ENCODE measurements around the gene EVA1C. TPM values are rescaled to one million over a fixed set of nuclear protein-coding genes. Genes with fewer than 3 reads are reported as not detected.
"Not testable (repeated sequence)": the region's sequence is repeated elsewhere in the genome, so short reads cannot be mapped to it uniquely, and the experiment has no call there.

Gene EVA1C
- total RNA-seq, 4 donors from 2014 or later = 57.4 to 108 (median 66.7) TPM

DNA sequence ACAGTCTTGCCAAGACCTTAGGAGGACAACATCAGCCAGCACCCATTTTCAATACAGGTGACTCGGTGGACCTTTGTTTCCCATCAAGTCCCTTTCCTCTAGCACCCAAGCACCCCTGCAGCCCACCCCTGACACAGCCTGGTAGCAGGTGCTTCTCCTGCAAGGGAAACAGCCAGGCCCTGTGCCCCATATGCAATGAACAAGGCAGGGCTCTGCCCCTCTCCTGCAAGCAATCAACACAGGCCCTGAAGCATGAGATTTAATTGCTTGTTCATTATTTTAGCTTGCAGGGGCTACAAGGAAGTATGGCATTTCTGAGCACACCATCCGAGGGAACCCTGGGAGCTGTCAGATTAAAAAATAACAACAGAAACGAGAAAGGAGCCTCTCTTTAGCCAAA lies 137.4 kb downstream of the EVA1C start:
- peak in 1 of 2 donors; percentile 46 for DNase-seq (ENCODE audit: low spot score in 2 of 2)
- intact Hi-C loops (cut with DNase I; ENCODE audit: low total_unique reads) = no loop called here
- WGBS, 2 donors = 83 to 86% methylated on average over 3 of the region's 3 CpGs
- TF ChIP-seq, protein P1, sequence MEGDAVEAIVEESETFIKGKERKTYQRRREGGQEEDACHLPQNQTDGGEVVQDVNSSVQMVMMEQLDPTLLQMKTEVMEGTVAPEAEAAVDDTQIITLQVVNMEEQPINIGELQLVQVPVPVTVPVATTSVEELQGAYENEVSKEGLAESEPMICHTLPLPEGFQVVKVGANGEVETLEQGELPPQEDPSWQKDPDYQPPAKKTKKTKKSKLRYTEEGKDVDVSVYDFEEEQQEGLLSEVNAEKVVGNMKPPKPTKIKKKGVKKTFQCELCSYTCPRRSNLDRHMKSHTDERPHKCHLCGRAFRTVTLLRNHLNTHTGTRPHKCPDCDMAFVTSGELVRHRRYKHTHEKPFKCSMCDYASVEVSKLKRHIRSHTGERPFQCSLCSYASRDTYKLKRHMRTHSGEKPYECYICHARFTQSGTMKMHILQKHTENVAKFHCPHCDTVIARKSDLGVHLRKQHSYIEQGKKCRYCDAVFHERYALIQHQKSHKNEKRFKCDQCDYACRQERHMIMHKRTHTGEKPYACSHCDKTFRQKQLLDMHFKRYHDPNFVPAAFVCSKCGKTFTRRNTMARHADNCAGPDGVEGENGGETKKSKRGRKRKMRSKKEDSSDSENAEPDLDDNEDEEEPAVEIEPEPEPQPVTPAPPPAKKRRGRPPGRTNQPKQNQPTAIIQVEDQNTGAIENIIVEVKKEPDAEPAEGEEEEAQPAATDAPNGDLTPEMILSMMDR (IDR thresholded peaks at IDR 0.05) = no peak
- TF ChIP-seq POLR2A (IDR thresholded peaks at IDR 0.05) = no peak
- no peak overlapping the region for H3K4me3 ChIP-seq (ENCODE audit: low read depth, poor library complexity, severe bottlenecking)

DNA sequence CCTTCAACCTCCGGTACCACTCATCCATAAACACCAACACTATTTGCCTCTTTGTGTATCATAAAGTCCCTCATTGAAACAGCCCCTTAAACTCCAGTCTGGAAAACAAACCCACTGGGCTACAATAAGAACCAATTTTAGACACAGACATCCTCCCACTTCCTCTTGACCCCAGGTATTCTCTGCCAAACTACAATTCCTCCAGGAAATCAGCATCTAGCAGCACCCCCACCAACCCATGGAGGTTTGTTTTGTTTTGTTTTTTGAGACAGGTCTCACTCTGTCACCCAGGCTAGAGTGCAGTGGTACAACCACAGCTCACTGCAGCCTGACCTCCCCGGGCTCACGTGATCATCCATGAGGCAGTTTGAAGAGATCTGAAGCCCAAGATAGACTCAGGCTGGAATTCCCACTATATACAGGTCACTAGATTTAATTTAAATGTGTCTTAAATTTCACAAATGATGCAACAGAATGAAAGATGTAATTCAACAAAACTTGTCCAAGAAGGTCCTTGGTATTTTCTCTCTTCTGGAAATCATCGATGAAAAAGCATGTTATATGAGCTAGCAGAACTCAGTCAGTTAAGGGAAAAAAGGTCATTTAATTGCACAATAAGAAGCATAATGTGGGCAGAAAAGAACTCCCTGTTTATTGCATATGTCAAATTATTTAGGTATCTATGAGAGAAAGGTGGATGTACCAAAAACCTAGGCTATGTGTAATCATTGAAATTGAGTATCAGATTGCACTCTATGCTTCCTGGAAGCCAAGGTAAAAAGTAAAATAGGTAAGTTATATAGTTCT lies 142.5 kb downstream of the EVA1C start:
- TF ChIP-seq, protein P1 (IDR thresholded peaks at IDR 0.05) = no peak
- TF ChIP-seq POLR2A (IDR thresholded peaks at IDR 0.05) = no peak
- intact Hi-C loops (cut with DNase I; ENCODE audit: low total_unique reads) = no loop called here
- H3K4me3 ChIP-seq (ENCODE audit: low read depth, poor library complexity, severe bottlenecking) = no peak overlapping the region
- 92 to 96% methylated on average over 4 of the region's 4 CpGs for WGBS, 2 donors
- no peak for DNase-seq (ENCODE audit: low spot score in 2 of 2)

DNA sequence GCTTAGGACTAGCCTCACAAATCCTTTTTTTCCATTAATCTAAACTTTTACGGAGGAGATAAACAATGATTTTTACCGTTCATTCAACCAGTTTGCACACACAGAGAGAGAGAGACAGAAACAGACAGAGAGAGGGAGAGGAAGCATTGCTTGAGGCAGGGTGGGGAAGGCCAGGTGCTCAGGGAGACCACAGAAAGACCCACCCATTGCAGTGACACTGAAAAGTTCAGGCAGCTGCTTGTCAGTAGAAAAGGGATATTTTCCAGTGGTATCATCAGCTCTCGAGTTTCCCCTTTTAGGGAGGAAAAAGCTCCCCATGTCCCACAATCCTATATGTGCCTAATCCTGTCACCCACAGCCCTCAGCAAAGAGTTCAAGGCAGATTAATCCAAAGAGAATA lies 145.6 kb downstream of the EVA1C start:
- WGBS, 2 donors = 85 to 93% methylated on average over 3 of the region's 3 CpGs
- H3K4me3 ChIP-seq (ENCODE audit: low read depth, poor library complexity, severe bottlenecking) = no peak overlapping the region
- DNase-seq (ENCODE audit: low spot score in 2 of 2) = no peak
- intact Hi-C loops (cut with DNase I; ENCODE audit: low total_unique reads) = no loop called here
- TF ChIP-seq POLR2A (IDR thresholded peaks at IDR 0.05) = no peak
- TF ChIP-seq, protein P1 (IDR thresholded peaks at IDR 0.05) = no peak

DNA sequence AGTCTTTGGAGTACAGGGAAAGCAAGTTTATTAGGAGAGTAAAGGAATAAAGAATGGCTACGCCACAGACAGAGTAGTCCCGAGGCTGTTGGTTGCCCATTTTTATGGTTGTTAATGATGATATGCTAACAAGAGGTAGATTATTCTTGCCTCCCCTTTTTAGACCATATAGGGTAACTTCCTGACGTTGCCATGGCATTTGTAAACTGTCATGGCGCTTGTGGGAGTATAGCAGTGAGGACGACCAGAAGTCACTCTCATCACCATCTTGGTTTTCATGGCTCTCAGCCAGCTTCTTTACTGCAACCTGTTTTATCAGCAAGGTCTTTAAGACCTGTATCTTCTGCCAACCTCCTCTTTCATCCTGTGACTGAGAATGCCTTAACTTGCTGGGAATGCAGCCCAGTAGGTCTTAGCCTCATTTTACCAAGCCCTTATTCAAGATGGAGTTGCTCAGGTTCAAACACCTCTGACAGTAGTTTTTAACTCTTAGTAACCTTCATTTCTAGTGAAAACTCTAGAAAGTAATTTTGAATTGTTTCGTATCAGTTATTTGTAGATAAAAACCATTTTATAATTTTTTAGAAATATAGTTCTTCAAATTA lies 146.6 kb downstream of the EVA1C start:
- no peak for TF ChIP-seq POLR2A (IDR thresholded peaks at IDR 0.05)
- TF ChIP-seq, protein P1 (IDR thresholded peaks at IDR 0.05) = no peak
- no peak overlapping the region for H3K4me3 ChIP-seq (ENCODE audit: low read depth, poor library complexity, severe bottlenecking)
- WGBS, 2 donors = 88 to 95% methylated on average over 6 of the region's 6 CpGs
- intact Hi-C loops (cut with DNase I; ENCODE audit: low total_unique reads) = no loop called here
- DNase-seq (ENCODE audit: low spot score in 2 of 2) = no peak

DNA sequence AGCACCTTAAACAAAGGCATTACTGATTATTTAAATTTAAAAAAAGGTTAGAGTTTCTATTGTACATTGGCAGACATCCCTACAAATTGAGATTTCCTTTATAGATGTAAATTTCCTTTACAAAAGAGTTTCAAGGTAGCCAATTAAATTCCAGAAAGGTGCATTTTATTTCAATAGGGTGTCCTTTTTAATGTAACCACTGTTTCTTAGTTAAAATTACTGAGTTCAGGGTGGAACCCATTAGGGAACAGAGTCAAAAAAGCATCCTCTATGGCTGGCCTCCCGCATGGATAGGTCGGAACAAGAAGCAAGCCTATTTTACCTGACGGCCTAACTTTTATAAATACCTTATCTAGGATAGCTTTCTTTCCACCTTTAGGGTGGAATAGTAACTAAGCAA lies 148.4 kb downstream of the EVA1C start:
- H3K4me3 ChIP-seq (ENCODE audit: low read depth, poor library complexity, severe bottlenecking) = no peak overlapping the region
- intact Hi-C loops (cut with DNase I; ENCODE audit: low total_unique reads) = no loop called here
- DNase-seq (ENCODE audit: low spot score in 2 of 2) = no peak
- no peak for TF ChIP-seq POLR2A (IDR thresholded peaks at IDR 0.05)
- TF ChIP-seq, protein P1 (IDR thresholded peaks at IDR 0.05) = no peak
- WGBS, 2 donors = 94 to 95% methylated on average over 3 of the region's 3 CpGs

DNA sequence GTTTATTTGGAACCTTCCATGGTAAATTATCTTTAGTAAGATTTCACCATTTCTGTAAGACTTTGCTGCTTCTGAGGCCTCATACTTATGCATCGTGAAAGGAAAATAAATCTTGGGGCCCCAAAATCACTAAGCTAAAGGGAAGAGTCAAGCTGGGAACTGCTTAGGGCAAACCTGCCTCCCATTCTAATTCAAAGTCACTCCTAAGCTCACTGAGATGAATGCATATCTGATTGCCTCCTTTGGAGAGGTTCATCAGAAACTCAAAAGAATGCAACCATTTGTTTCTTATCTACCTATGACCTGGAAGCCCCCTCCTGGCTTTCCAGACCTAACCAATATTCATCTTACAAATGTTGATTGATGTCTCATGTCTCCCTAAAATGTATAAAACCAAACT lies 149.0 kb downstream of the EVA1C start:
- WGBS, 2 donors = 92 to 93% methylated on average over 1 of the region's 1 CpG
- DNase-seq (ENCODE audit: low spot score in 2 of 2); H3K4me3 ChIP-seq (ENCODE audit: low read depth, poor library complexity, severe bottlenecking); intact Hi-C loops (cut with DNase I; ENCODE audit: low total_unique reads): not testable (repeated sequence)

Measured in lower leg skin (tissue), 4 donors.